ENCODE data around the gene GLTP.

DNA sequence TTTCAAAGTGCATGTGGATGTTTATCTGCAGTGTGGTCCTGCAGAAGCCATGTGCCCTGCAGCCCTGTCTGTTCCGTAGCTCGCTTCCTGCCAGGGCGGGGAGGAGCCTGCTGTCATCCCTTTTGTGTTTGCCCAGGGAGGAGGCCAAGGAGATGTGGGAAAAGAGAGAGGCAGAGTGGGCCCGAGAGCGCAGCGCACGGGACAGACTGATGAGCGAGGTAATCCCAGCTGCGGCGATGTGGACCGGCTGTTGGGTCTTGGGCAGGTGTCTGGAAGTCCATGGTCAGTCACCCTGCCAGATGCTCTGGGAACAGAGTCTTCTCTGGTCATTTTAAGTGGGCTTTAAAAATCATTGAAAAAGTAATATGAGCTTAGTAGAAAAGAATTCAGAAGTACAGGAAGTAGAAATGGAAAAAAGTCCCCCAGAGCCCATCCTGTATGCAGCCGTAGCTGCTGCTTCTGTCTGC is 32.5 kb upstream of the GLTP start:
- TF ChIP-seq, protein P1, sequence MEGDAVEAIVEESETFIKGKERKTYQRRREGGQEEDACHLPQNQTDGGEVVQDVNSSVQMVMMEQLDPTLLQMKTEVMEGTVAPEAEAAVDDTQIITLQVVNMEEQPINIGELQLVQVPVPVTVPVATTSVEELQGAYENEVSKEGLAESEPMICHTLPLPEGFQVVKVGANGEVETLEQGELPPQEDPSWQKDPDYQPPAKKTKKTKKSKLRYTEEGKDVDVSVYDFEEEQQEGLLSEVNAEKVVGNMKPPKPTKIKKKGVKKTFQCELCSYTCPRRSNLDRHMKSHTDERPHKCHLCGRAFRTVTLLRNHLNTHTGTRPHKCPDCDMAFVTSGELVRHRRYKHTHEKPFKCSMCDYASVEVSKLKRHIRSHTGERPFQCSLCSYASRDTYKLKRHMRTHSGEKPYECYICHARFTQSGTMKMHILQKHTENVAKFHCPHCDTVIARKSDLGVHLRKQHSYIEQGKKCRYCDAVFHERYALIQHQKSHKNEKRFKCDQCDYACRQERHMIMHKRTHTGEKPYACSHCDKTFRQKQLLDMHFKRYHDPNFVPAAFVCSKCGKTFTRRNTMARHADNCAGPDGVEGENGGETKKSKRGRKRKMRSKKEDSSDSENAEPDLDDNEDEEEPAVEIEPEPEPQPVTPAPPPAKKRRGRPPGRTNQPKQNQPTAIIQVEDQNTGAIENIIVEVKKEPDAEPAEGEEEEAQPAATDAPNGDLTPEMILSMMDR (conservative IDR thresholded peaks at IDR 0.05; ENCODE audit: low read depth, low read length): no peak
- TF ChIP-seq POLR2A (IDR thresholded peaks at IDR 0.05; ENCODE audit: low read depth, low read length): no peak
- TF ChIP-seq, protein P2, sequence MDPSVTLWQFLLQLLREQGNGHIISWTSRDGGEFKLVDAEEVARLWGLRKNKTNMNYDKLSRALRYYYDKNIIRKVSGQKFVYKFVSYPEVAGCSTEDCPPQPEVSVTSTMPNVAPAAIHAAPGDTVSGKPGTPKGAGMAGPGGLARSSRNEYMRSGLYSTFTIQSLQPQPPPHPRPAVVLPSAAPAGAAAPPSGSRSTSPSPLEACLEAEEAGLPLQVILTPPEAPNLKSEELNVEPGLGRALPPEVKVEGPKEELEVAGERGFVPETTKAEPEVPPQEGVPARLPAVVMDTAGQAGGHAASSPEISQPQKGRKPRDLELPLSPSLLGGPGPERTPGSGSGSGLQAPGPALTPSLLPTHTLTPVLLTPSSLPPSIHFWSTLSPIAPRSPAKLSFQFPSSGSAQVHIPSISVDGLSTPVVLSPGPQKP (IDR thresholded peaks at IDR 0.05; ENCODE audit: borderline replicate concordance, low read depth, low read length): no peak
- TF ChIP-seq CEBPB (IDR thresholded peaks at IDR 0.05; ENCODE audit: low read depth, low read length): no peak
- TF ChIP-seq MAZ (IDR thresholded peaks at IDR 0.05; ENCODE audit: borderline replicate concordance, low read depth, low read length): no peak
